Smooth muscle cell (in vitro differentiated cells): ENCODE measurements around the gene CD247. TPM values are rescaled to one million over a fixed set of nuclear protein-coding genes. Genes with fewer than 3 reads are reported as not detected.

Experiments used
- DNase-seq: peaks from one replicate; lab custom pipeline; 2025; ENCODE audit not compliant: unreplicated experiment; lab: John Stamatoyannopoulos, UW
- H2AFZ ChIP-seq: fragments of 200-600 bp; sonication (generic); 2 replicates; pipeline ENCODE4 v1.6.0; 2016; ENCODE audit warnings: antibody characterized with exemption, low read depth, mild to moderate bottlenecking
- H3F3A ChIP-seq: fragments of 200-600 bp; sonication (generic); 2 replicates; pipeline ENCODE4 v1.6.0; 2017; ENCODE audit warnings: antibody characterized with exemption, low read depth
- H3K27ac ChIP-seq: fragments of 200-600 bp; sonication (generic); 2 replicates; pipeline ENCODE4 v1.5.1; 2016; ENCODE audit warnings: low read depth, mild to moderate bottlenecking
- H3K27me3 ChIP-seq: fragments of 200-600 bp; sonication (generic); 2 replicates; pipeline ENCODE4 v1.6.1; 2016; ENCODE audit warnings: low read depth, mild to moderate bottlenecking
- H3K36me3 ChIP-seq: fragments of 200-600 bp; sonication (generic); 2 replicates; pipeline ENCODE4 v1.5.1; 2016; ENCODE audit warnings: low read depth
- H3K4me1 ChIP-seq: fragments of 200-600 bp; sonication (generic); 2 replicates; pipeline ENCODE4 v1.5.1; 2016; ENCODE audit warnings: low read depth
- H3K4me2 ChIP-seq: fragments of 200-600 bp; sonication (generic); 2 replicates; pipeline ENCODE4 v1.6.0; 2016; ENCODE audit warnings: mild to moderate bottlenecking
- H3K4me3 ChIP-seq: fragments of 200-600 bp; sonication (generic); 2 replicates; pipeline ENCODE4 v1.5.1; 2016; ENCODE audit warnings: mild to moderate bottlenecking
- H3K79me2 ChIP-seq: fragments of 200-600 bp; sonication (generic); 2 replicates; pipeline ENCODE4 v1.6.0; 2016; ENCODE audit warnings: low read depth, mild to moderate bottlenecking
- H3K9ac ChIP-seq: fragments of 200-600 bp; sonication (generic); 2 replicates; pipeline ENCODE4 v1.6.0; 2016; ENCODE audit warnings: low read depth
- H3K9me3 ChIP-seq: fragments of 200-600 bp; sonication (generic); replicated peaks from 2 replicates; pipeline ENCODE4 v1.5.1; 2016; ENCODE audit warnings: low read depth
- H4K20me1 ChIP-seq: fragments of 200-600 bp; sonication (generic); 2 replicates; pipeline ENCODE4 v1.6.0; 2016; ENCODE audit warnings: low read depth
- WGBS: methylation state at CpG from one replicate; pipeline ENCODE4 v1.1.7; 2016; ENCODE audit warnings: low lambda C conversion rate; 5-methylcytosine and 5-hydroxymethylcytosine counted together
- polyA plus RNA-seq: library from polyadenylated mRNA; unstranded; fragments of >200 nt; fragmentation: Nextera tagmentation; extraction: Ambion mirVana; gene quantifications from 2 replicates; pipeline ENCODE4 v1.2.1, GENCODE V29; 2016
- total RNA-seq: library from RNA; depleted of rRNA; stranded (reverse); fragments of >200 nt; gene quantifications from 2 replicates; pipeline ENCODE4 v1.2.3, GENCODE V29; 2014
- TF ChIP-seq, protein P1 (sequence below): fragments of 200-600 bp; sonication (generic); IDR thresholded peaks from 2 replicates; pipeline ENCODE4 v1.5.1; 2017; ENCODE audit warnings: borderline replicate concordance, mild to moderate bottlenecking, antibody characterized with exemption; ENCODE audit not compliant: insufficient read depth, poor library complexity, severe bottlenecking

Gene CD247
- total and polyA plus RNA-seq, 2 experiments from 2014 or later = 0.13 TPM; not detected in 1

DNA sequence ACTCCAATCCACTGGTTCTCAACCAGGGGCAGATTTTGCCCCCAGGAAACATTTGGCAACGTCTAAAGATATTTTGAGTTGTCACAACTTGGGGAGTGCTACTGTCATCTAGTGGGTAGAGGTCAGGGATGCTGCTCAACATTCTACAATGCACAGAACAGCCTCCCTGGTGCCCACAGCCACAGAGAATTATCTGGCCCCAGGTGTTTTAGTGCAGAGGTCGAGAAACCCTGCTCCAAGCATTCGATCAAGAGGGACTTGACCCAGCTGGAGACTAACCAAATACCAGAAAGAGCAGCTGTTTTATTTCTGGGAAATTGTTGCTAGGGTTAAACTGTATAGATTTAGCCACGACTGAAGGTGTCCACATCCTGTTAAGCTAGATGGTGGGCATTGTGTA lies 19.2 kb downstream of the CD247 start:
- Histone ChIP-seq H3K9me3 (no peaks in the 10 kb centered on the region), H3K27me3 (peaks cover 14% of the 10 kb centered on the region), H3K4me1 (peaks cover 15% of the 10 kb centered on the region), H3K27ac (no peak overlapping the region), H3F3A (no peaks in the 10 kb centered on the region), H3K79me2 (no peaks in the 10 kb centered on the region), H3K4me3 (no peak overlapping the region), H3K9ac (no peak overlapping the region), H3K36me3 (no peaks in the 10 kb centered on the region), H2AFZ (no peak overlapping the region), H4K20me1 (no peaks in the 10 kb centered on the region), H3K4me2 (no peak overlapping the region)
- DNase-seq = no peak
- WGBS = 85% methylated on average over 4 of the region's 4 CpGs
- TF ChIP-seq, protein P1, sequence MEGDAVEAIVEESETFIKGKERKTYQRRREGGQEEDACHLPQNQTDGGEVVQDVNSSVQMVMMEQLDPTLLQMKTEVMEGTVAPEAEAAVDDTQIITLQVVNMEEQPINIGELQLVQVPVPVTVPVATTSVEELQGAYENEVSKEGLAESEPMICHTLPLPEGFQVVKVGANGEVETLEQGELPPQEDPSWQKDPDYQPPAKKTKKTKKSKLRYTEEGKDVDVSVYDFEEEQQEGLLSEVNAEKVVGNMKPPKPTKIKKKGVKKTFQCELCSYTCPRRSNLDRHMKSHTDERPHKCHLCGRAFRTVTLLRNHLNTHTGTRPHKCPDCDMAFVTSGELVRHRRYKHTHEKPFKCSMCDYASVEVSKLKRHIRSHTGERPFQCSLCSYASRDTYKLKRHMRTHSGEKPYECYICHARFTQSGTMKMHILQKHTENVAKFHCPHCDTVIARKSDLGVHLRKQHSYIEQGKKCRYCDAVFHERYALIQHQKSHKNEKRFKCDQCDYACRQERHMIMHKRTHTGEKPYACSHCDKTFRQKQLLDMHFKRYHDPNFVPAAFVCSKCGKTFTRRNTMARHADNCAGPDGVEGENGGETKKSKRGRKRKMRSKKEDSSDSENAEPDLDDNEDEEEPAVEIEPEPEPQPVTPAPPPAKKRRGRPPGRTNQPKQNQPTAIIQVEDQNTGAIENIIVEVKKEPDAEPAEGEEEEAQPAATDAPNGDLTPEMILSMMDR = no peak

DNA sequence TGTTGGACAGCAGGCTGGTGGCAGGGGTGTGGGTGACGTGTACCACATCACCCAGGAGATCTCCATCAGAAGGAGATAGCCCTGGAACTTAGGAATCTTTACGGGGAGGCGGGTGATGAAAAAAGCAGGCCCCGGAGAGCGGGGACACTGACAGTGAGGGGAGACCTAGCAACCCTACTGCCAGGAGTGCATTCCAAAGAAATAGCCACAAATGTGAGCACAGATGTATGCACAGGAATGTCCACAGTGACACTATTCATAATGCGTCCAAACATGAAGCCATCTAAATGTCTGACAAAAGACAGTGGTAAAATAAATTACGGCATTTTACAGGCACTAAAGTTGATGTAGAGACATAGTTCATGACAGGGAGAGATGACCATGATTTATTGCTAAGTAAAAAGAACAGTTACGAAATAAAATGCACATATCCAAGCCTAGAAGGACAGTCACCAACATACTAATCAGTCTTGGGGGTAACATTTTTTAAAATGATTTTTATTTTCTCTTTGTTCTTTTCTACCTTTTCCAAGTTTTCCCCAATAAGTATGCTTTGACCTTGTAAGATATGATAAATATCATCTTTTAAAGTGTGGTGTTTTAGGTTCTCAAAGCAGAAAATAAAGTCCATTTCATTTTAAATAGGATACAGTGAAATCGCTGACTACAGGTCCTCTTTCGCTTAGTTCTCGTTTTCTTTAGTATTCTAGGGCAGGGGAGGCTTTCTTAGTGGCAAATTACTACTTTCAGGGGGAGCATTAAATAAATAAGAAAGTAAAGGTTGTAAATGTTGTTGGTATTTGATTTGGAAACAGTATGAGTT lies 21.3 kb downstream of the CD247 start:
- DNase-seq = no peak
- TF ChIP-seq, protein P1 = no peak
- 59% methylated on average over 11 of the region's 11 CpGs for WGBS

DNA sequence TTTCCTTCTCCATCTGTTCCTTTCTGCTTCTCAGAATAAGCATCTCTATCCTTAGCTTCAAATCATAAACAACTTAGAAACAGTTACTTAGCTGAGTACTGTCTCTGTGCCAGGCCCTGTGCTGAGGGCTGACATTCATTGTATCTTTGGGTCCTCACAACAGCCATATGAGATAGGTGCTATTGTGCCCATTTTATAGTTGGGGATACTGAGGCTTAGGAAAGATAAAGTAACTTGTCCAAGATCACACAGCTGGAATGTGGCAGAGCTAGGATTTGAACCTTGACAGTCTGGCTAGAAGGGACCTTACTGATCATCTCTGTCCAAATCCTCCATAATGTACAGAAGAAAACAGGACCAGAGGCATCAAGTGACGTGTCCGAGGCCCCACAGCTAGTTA lies 25.0 kb downstream of the CD247 start:
- no peak overlapping the region for H3K9ac ChIP-seq
- no peak overlapping the region for H3K4me2 ChIP-seq
- no peaks in the 10 kb centered on the region for H3K79me2 ChIP-seq
- no peaks in the 10 kb centered on the region for H3K36me3 ChIP-seq
- H4K20me1 ChIP-seq = no peaks in the 10 kb centered on the region
- TF ChIP-seq, protein P1 = no peak
- H3K4me1 ChIP-seq = peaks cover 30% of the 10 kb centered on the region
- no peak overlapping the region for H2AFZ ChIP-seq
- DNase-seq = no peak
- H3K27me3 ChIP-seq = no peaks in the 10 kb centered on the region
- no peak overlapping the region for H3K4me3 ChIP-seq
- WGBS = 97% methylated on average over 2 of the region's 2 CpGs
- no peaks in the 10 kb centered on the region for H3K9me3 ChIP-seq
- no peak overlapping the region for H3K27ac ChIP-seq
- H3F3A ChIP-seq = no peaks in the 10 kb centered on the region

More for the DNA sequence above, 21.3 kb downstream of the CD247 start:
- H3K4me3 ChIP-seq = no peak overlapping the region
- no peaks in the 10 kb centered on the region for H3K9me3 ChIP-seq
- H3K9ac ChIP-seq = no peak overlapping the region
- H2AFZ ChIP-seq = no peak overlapping the region
- H4K20me1 ChIP-seq = no peaks in the 10 kb centered on the region
- H3K36me3 ChIP-seq = no peaks in the 10 kb centered on the region
- no peak overlapping the region for H3K27ac ChIP-seq
- H3K79me2 ChIP-seq = no peaks in the 10 kb centered on the region
- peaks cover under 1% of the 10 kb centered on the region for H3K27me3 ChIP-seq
- peaks cover 7% of the 10 kb centered on the region for H3K4me1 ChIP-seq
- no peaks in the 10 kb centered on the region for H3F3A ChIP-seq
- no peak overlapping the region for H3K4me2 ChIP-seq
